H9 (cell line): ENCODE results near the gene RNF208. TPM values are rescaled to one million over a fixed set of nuclear protein-coding genes. Genes with fewer than 3 reads are reported as not detected.

Experiments
- DNase-seq: peaks from one replicate; pipeline ENCODE4 v3.0.0-alpha.2; 2017
- H2AFZ ChIP-seq: one replicate; pipeline ENCODE4 v1.6.1; 2013; ENCODE audit warnings: mild to moderate bottlenecking, low read length, control low read depth, moderate library complexity
- H2AK5ac ChIP-seq: 2 replicates; pipeline ENCODE4 v1.6.1; 2013; ENCODE audit warnings: low read length, control low read depth, mixed read lengths; ENCODE audit not compliant: insufficient read length
- H2BK120ac ChIP-seq: one replicate; pipeline ENCODE4 v1.6.1; 2013; ENCODE audit warnings: low read depth, mild to moderate bottlenecking, low read length, control low read depth, inconsistent platforms; ENCODE audit not compliant: poor library complexity, severe bottlenecking
- H2BK12ac ChIP-seq: 2 replicates; pipeline ENCODE4 v1.6.1; 2013; ENCODE audit warnings: low read length, control low read depth, mixed read lengths, low read depth; ENCODE audit not compliant: insufficient read length
- H2BK15ac ChIP-seq: 2 replicates; pipeline ENCODE4 v1.6.1; 2013; ENCODE audit warnings: low read depth, low read length, control low read depth
- H2BK20ac ChIP-seq: one replicate; pipeline ENCODE4 v1.6.1; 2013; ENCODE audit warnings: low read depth, mild to moderate bottlenecking, low read length, control low read depth, inconsistent platforms; ENCODE audit not compliant: poor library complexity, severe bottlenecking
- H2BK5ac ChIP-seq: 2 replicates; pipeline ENCODE4 v1.6.1; 2013; ENCODE audit warnings: low read length, control low read depth, mixed read lengths; ENCODE audit not compliant: insufficient read length
- H3K14ac ChIP-seq: 2 replicates; pipeline ENCODE4 v1.6.1; 2013; ENCODE audit warnings: low read length, control low read depth; ENCODE audit not compliant: insufficient read depth
- H3K18ac ChIP-seq: 2 replicates; pipeline ENCODE4 v1.6.1; 2013; ENCODE audit warnings: low read depth, mild to moderate bottlenecking, mixed read lengths, low read length, control low read depth; ENCODE audit not compliant: insufficient read length
- H3K23ac ChIP-seq: 2 replicates; pipeline ENCODE4 v1.6.1; 2013; ENCODE audit warnings: low read length, control low read depth, mixed read lengths, low read depth; ENCODE audit not compliant: insufficient read length
- H3K23me2 ChIP-seq: 2 replicates; pipeline ENCODE4 v1.6.1; 2013; ENCODE audit warnings: low read depth, mild to moderate bottlenecking, mixed read lengths, low read length, control low read depth; ENCODE audit not compliant: insufficient read length, poor library complexity, severe bottlenecking
- H3K27ac ChIP-seq: 2 replicates; pipeline ENCODE4 v1.5.1; 2013; ENCODE audit warnings: low read length, control low read depth, mixed read lengths, low read depth; ENCODE audit not compliant: insufficient read length
- H3K27me3 ChIP-seq: 2 replicates; pipeline ENCODE4 v1.6.1; 2013; ENCODE audit warnings: low read length, control low read depth, inconsistent platforms; ENCODE audit not compliant: insufficient read depth
- H3K4ac ChIP-seq: 2 replicates; pipeline ENCODE4 v1.6.1; 2013; ENCODE audit warnings: low read depth, mild to moderate bottlenecking, control low read depth, inconsistent platforms, low read length, moderate library complexity
- H3K4me1 ChIP-seq: 2 replicates; pipeline ENCODE4 v1.6.1; 2013; ENCODE audit warnings: low read length, control low read depth, inconsistent platforms; ENCODE audit not compliant: insufficient read depth
- H3K4me2 ChIP-seq: 2 replicates; pipeline ENCODE4 v1.6.1; 2013; ENCODE audit warnings: low read length, control low read depth, mixed read lengths; ENCODE audit not compliant: insufficient read length, insufficient read depth
- H3K56ac ChIP-seq: 2 replicates; pipeline ENCODE4 v1.6.1; 2013; ENCODE audit warnings: low read depth, mild to moderate bottlenecking, mixed read lengths, low read length, control low read depth; ENCODE audit not compliant: insufficient read length
- H3K79me1 ChIP-seq: 2 replicates; pipeline ENCODE4 v1.6.1; 2013; ENCODE audit warnings: low read depth, mild to moderate bottlenecking, moderate library complexity, low read length, control low read depth, inconsistent platforms; ENCODE audit not compliant: insufficient read depth, poor library complexity, severe bottlenecking
- H3K79me2 ChIP-seq: 2 replicates; pipeline ENCODE4 v1.6.1; 2013; ENCODE audit warnings: low read length, control low read depth, inconsistent platforms; ENCODE audit not compliant: insufficient read depth
- H3K9ac ChIP-seq: 2 replicates; pipeline ENCODE4 v1.6.1; 2013; ENCODE audit warnings: low read length, control low read depth, mixed read lengths; ENCODE audit not compliant: insufficient read length; ENCODE audit errors: extremely low read depth
- H3K9me3 ChIP-seq: one replicate; pipeline ENCODE4 v1.6.1; 2013; ENCODE audit warnings: low read depth, low read length, inconsistent platforms; ENCODE audit not compliant: control insufficient read depth
- H3T11ph ChIP-seq: one replicate; pipeline ENCODE4 v1.6.1; 2013; ENCODE audit warnings: mild to moderate bottlenecking, low read length, control low read depth, inconsistent platforms
- H4K20me1 ChIP-seq: one replicate; pipeline ENCODE4 v1.6.1; 2013; ENCODE audit not compliant: control insufficient read depth, insufficient read length, insufficient read depth
- H4K5ac ChIP-seq: 2 replicates; pipeline ENCODE4 v1.6.1; 2013; ENCODE audit warnings: low read depth, mild to moderate bottlenecking, mixed read lengths, low read length, control low read depth; ENCODE audit not compliant: insufficient read length
- H4K8ac ChIP-seq: replicated peaks from 2 replicates; pipeline ENCODE4 v1.6.1; 2013; ENCODE audit warnings: low read length, control low read depth, mixed read lengths, low read depth; ENCODE audit not compliant: insufficient read length
- H4K91ac ChIP-seq: 2 replicates; pipeline ENCODE4 v1.6.1; 2013; ENCODE audit warnings: low read depth, mild to moderate bottlenecking, moderate library complexity, mixed read lengths, low read length, control low read depth; ENCODE audit not compliant: insufficient read length
- H3K27ac Mint-ChIP-seq, 3 experiments: 2 replicates in 2 of 3; 3 replicates in 1 of 3; pipeline ENCODE4 v1.8.0; 2020 to 2021; ENCODE audit warnings: mixed read lengths in 3 of 3, mild to moderate bottlenecking in 1 of 3, moderate library complexity in 1 of 3
- H3K27me3 Mint-ChIP-seq: 2 replicates; pipeline ENCODE4 v1.8.0; 2021; ENCODE audit warnings: low read depth, mild to moderate bottlenecking, moderate library complexity, mixed read lengths
- H3K36me3 Mint-ChIP-seq, 3 experiments: 2 replicates in 2 of 3; 3 replicates in 1 of 3; pipeline ENCODE4 v1.8.0; 2020 to 2021; ENCODE audit warnings: low read depth in 3 of 3, mixed read lengths in 3 of 3; ENCODE audit not compliant: insufficient read depth in 1 of 3
- H3K4me1 Mint-ChIP-seq, 2 experiments: 2 replicates each; pipeline ENCODE4 v1.8.0; 2020; ENCODE audit warnings: mixed read lengths in 2 of 2
- H3K4me3 Mint-ChIP-seq, 2 experiments: 2 replicates in 1 of 2; 3 replicates in 1 of 2; pipeline ENCODE4 v1.8.0; 2020 to 2021; ENCODE audit warnings: mild to moderate bottlenecking in 2 of 2, mixed read lengths in 2 of 2, moderate library complexity in 1 of 2
- H3K9me3 Mint-ChIP-seq, 2 experiments: 2 replicates in 1 of 2; 3 replicates in 1 of 2; pipeline ENCODE4 v1.8.0; 2020; ENCODE audit warnings: mild to moderate bottlenecking in 2 of 2, mixed read lengths in 2 of 2, moderate library complexity in 1 of 2
- WGBS: extraction: QIAGEN DNeasy Blood & Tissue Kit; methylation state at CpG from one replicate; pipeline ENCODE4 v1.1.7; 2013; ENCODE audit warnings: missing lambda C conversion rate, low lambda C conversion rate, mixed read lengths; ENCODE audit not compliant: insufficient read length; ENCODE audit errors: extremely low coverage; 5-methylcytosine and 5-hydroxymethylcytosine counted together
- total RNA-seq: library from RNA; stranded (reverse); gene quantifications from 2 replicates; pipeline ENCODE4 v1.2.1, GENCODE V29; 2021
- TF ChIP-seq, protein P1 (sequence below): fragments of 200-600 bp; sonication (generic); conservative IDR thresholded peaks from 3 replicates; pipeline ENCODE4 v1.8.0; 2021; ENCODE audit warnings: antibody characterized with exemption, mild to moderate bottlenecking

Gene RNF208
- total RNA-seq, 1 experiment from 2014 or later, result 7.7 TPM

DNA sequence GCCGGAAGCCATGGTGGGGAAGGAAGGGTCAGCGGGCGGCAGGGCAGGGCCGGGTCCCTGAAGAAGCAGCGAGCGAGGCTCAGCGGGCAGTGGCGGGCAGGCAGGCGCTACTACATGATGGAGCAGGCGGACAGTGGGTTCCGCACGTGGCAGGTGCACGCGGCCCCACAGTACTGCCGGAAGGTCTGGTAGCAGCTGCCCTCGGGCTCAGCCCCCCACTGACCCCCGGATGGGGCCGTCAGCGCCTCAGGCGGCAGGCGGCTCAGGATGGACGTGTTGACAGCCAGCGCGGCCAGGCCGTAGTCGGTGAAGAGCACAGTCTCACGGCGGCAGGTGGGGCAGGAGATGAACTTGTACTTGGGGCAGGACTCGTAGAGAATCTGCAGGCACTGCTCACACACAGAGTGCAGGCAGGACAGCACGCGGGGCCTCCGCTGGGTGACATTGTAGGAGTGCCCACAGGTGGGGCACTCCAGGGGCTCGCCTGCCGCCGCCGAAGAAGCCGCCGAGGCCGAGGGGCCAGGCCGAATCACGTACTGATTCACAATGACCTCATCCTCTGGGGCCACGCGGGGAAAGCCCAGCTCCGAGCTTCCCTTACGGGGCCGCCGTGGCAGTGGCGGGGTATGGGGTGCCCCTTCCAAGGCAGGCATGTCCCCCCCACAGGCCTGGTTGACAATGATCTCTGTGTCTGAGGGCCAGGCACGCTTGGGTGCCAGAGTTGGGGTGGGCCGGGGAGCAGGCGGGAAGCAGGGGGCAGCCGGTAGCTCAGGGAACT lies 1.5 kb downstream of the RNF208 start:
- H3K27me3 ChIP-seq, result no peaks in the 10 kb centered on the region
- Mint-ChIP-seq H3K27me3 (no peaks in the 10 kb centered on the region), H3K36me3 (peaks cover 0 to 15% (median under 1%) of the 10 kb centered on the region in 3 experiments; a peak in 1 of 7 replicates), H3K9me3 (no peaks in the 10 kb centered on the region), H3K4me1 (peaks cover 4 to 8% of the 10 kb centered on the region in 2 experiments), H3K4me3 (peak overlapping the region; percentile 22 to 60; a peak in 3 of 5 replicates), H3K27ac (no peak overlapping the region)
- no peak overlapping the region for H2BK5ac ChIP-seq
- H2BK20ac ChIP-seq, result no peak overlapping the region
- H3T11ph ChIP-seq, result no peak overlapping the region
- H3K79me1 ChIP-seq, result no peaks in the 10 kb centered on the region
- H2BK120ac ChIP-seq, result no peak overlapping the region
- H3K23me2 ChIP-seq, result peaks cover 18% of the 10 kb centered on the region
- H3K79me2 ChIP-seq, result no peaks in the 10 kb centered on the region
- H2BK15ac ChIP-seq, result no peak overlapping the region
- no peak for DNase-seq
- no peak overlapping the region for H3K14ac ChIP-seq
- H3K4me2 ChIP-seq, result no peak overlapping the region
- H3K4me1 ChIP-seq, result no peaks in the 10 kb centered on the region; the same call in 1 of the 2 replicates
- H3K18ac ChIP-seq, result no peak overlapping the region
- H4K8ac ChIP-seq, result no peak overlapping the region
- no peak overlapping the region for H2BK12ac ChIP-seq
- TF ChIP-seq, protein P1, sequence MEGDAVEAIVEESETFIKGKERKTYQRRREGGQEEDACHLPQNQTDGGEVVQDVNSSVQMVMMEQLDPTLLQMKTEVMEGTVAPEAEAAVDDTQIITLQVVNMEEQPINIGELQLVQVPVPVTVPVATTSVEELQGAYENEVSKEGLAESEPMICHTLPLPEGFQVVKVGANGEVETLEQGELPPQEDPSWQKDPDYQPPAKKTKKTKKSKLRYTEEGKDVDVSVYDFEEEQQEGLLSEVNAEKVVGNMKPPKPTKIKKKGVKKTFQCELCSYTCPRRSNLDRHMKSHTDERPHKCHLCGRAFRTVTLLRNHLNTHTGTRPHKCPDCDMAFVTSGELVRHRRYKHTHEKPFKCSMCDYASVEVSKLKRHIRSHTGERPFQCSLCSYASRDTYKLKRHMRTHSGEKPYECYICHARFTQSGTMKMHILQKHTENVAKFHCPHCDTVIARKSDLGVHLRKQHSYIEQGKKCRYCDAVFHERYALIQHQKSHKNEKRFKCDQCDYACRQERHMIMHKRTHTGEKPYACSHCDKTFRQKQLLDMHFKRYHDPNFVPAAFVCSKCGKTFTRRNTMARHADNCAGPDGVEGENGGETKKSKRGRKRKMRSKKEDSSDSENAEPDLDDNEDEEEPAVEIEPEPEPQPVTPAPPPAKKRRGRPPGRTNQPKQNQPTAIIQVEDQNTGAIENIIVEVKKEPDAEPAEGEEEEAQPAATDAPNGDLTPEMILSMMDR, result no peak
- H4K20me1 ChIP-seq, result no peaks in the 10 kb centered on the region
- H3K23ac ChIP-seq, result no peak overlapping the region
- no peak overlapping the region for H4K5ac ChIP-seq
- H3K9ac ChIP-seq, result no peak overlapping the region
- no peak overlapping the region for H3K27ac ChIP-seq
- WGBS, result no CpG with 5 or more reads among the region's 52 CpGs
- H4K91ac ChIP-seq, result no peak overlapping the region
- H3K4ac ChIP-seq, result no peak overlapping the region
- no peaks in the 10 kb centered on the region for H3K9me3 ChIP-seq
- no peak overlapping the region for H2AFZ ChIP-seq
- no peak overlapping the region for H3K56ac ChIP-seq
- H2AK5ac ChIP-seq, result no peak overlapping the region
